DMS 273 treated with DMSO at 0.1 percent for 48 hours (cell line): Measurements from ENCODE around the gene TNNT2.

ENCODE experiments used
- DNase-seq: peaks from one replicate; lab custom pipeline; 2025; lab: John Stamatoyannopoulos, UW

The TNNT2 gene

GRCh38 chr1:201334325-201335173 lies 42.9 kb downstream of the TNNT2 start:
- no peak for DNase-seq

DNA sequence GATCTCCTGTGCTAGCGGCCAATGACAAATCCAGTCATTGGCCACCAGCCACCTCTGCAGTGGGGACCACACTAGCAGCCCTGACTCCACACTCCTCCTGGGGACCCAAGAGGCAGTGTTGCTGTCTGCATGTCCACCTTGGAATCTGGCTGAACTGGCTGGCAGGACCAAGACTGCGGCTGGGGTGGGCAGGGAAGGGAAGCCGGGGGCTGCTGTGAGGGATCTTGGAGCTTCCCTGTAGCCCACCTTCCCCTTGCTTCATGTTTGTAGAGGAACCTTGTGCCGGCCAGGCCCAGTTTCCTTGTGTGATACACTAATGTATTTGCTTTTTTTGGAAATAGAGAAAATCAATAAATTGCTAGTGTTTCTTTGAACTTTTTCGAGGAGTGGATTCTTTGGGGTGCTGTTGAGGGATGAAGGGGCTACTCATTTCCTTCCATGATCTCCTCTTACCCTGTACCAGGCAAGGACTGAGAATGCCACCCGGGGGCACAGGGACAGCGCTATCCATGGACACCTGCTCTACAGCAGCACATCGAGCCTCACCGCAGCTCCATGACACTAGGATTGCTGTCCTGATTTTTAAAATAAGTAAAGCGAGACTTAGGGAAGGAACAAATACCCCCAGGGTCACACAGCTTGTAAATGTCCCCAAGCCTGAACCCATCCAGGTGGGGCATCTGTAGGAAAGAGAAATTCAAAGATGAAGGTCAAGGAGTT lies 44.7 kb downstream of the TNNT2 start:
- DNase-seq: no peak

GRCh38 chr1:201332021-201332420 lies 45.5 kb downstream of the TNNT2 start:
- DNase-seq: no peak

DNA sequence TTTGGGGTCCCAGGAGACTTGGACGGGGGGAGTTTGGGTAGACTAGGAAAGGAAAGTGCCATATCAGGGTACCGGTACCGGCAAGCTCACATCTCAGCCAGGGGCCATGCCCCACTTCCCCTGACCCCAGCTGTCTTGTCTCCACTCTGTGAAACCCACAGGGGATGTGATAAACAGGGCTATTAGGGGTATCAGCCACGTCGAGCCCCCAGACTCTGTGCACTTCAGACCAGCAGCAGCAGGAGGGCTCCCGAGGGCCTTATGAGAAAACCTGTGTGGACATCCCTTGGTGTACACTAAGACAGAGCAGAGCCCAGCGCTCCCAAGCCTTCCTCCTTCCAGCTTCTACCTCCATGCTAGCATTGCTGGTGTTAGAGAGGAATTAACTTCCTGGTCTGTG lies 46.3 kb downstream of the TNNT2 start:
- no peak for DNase-seq

DNA sequence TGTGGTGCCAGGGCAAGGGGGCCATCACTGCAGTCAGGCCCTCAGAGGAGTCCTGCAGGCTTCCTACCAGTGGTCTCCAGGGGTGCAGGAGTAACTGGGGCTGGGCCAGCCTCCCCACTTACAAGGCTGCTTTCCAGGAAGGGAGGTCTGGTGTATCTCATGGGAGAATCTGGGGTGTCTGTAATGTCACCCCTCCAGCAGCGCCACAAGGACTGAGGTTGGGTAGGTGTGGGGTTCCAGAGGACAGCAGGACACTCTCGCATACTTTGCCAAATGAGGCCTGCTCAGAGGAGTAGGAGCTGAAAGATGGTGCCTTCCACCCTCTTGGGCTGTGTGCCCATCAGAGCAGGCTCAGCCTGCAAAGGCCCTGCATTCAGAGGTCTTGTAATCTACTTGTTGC lies 46.9 kb downstream of the TNNT2 start:
- no peak for DNase-seq

DNA sequence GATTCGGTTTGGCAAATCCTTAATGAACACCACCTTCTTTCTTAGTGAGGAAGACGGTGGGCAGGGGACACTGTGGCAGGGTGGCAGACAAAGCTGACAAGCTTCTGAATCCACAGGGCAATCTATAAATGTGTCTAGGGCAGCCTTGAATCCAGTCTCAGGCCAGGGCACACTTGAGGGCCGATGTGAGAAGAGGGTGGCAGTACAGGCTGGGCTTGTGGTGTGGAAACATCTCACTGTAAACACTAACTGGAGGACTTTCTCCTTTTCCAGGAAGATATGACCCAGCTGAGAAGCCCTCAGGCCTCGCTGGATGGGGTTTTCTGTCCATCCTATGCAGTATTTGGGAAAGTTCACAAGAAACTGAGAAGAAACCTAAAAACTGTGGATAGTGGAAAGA lies 47.7 kb downstream of the TNNT2 start:
- no peak for DNase-seq

- DNase-seq: no peak
Measured at GRCh38 chr1:201329286-201329685, 48.2 kb downstream of the TNNT2 start.

- no peak for DNase-seq
Measured at GRCh38 chr1:201328576-201328975, 48.9 kb downstream of the TNNT2 start.

DNA sequence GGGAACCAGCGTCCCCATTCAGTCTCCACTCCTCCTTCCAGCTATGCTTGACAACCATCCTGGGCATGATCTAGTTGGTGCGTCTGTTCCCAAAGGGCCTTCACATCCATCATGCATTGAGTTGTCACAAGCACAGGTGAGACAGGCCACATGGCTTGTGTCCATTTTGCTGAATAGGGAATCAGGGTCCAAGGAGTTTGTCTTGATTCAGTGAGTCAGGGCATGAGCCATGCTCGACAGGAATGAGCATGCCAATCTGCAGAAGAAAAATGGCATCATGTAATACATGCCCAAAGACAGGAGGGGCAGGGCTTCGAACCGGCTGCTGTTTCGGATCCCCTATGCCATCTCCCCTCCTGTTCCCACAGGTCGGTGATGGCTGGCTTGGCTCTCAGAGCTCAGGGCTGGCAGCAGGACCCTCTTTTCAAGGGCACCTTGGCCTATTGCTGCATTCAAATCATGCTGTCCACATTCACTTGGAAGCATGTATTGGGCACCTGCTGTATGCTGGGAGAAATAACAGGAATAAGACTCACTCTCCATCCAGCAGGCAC lies 49.7 kb downstream of the TNNT2 start:
- no peak for DNase-seq

DNA sequence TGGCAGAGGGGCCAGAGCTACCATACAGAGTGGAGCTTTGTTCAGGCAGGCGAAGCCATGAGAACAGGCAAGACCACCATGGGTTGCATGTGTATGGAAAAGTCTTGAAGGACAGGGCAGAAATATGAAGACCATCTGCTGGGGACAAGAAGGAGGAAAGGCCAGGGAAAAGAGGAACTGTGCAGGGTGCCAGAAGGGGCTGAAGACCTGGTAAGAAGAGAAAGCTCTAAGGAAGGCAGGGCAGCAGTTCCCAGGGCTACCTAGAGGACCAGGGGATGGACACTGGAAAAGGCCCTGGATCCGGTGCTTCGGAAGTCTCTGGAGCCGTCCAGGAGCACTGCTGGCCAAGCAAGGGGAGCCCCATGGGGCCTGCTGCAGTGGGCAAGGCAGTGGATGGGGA lies 50.8 kb downstream of the TNNT2 start:
- DNase-seq: no peak

DNA sequence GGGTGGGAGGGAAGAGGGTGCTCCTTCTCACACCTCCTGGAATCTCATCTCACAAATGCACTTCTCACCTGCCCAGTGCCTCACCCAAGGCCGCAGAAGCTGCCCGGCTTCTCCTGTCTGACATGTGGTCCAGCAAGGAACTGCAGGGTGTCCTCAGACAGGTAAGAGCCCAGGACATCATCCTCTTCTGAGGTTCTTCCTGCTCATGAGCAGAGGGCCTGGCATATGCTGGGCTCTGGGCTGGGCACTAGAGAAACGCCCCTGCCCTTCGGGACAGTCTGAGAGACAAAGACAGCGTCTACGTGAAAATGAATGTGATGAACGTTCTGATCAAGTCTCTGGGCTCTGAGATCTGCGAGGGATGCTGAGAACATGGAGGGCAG lies 51.8 kb downstream of the TNNT2 start:
- DNase-seq: no peak

- DNase-seq: no peak
Measured at GRCh38 chr1:201324821-201325677, 52.4 kb downstream of the TNNT2 start.

- no peak for DNase-seq
Measured at GRCh38 chr1:201324306-201324705, 53.2 kb downstream of the TNNT2 start.

DNA sequence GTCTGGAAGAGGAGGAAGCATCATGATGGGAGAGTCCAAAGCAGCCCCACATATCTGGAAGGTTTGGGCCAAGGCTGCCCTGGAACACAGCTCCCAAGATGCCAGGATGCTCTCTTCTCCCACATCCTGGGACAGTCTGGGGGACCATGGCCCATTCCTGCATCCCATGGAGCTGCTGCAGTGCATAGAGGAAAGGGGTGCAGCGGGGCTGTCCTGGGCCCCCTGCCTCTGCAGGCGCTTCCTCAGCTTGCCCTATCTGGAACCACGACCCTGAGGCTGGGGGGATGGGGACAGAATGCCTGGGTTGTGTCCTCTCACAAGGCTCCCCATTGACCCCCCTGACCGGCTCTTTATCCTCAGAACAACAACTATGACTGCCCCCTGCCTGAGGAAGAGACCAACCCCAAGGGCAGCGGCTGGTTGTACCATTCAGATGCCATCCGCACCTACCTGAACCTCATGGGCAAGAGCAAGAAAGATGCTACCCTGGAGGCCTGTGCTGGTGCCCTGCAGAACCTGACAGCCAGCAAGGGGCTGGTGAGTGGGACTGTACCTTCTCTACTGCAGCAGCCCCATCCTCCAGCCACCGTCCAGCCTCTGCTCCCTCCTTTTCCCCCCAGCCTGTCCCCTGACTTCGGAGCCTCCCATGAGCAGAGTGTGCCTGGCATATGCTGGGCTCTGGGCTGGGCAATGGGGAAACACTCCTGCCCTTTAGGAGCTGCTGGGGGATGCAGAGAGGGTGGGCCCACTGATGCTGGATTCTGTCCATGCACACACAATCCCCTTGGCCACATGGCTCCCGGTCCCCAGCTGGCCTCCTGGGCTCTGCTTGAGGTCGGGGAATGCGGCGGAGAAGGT lies 54.6 kb downstream of the TNNT2 start:
- DNase-seq: no peak

DNA sequence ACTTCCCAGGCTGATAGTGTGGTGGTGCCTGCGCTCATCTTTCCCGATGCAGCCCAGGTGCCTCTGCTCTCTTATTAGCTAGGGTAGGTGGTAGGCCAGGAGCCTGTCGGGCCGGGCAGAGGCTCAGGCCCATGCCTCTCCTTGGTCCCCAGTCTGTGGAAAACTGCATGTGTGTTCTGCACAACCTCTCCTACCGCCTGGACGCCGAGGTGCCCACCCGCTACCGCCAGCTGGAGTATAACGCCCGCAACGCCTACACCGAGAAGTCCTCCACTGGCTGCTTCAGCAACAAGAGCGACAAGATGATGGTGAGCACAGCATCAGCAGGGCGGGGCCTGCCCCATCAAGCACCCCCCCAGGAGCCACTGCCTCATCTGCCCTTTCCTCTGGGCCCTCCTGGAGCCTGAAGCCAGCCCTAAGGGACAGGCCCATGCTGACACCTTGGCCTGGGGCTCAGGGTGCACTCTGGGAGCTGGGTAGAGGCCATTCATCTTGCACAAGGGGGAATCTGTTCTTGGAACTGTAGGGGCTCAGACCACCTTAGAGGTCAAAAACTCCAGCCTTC lies 55.6 kb downstream of the TNNT2 start:
- no peak for DNase-seq

DNA sequence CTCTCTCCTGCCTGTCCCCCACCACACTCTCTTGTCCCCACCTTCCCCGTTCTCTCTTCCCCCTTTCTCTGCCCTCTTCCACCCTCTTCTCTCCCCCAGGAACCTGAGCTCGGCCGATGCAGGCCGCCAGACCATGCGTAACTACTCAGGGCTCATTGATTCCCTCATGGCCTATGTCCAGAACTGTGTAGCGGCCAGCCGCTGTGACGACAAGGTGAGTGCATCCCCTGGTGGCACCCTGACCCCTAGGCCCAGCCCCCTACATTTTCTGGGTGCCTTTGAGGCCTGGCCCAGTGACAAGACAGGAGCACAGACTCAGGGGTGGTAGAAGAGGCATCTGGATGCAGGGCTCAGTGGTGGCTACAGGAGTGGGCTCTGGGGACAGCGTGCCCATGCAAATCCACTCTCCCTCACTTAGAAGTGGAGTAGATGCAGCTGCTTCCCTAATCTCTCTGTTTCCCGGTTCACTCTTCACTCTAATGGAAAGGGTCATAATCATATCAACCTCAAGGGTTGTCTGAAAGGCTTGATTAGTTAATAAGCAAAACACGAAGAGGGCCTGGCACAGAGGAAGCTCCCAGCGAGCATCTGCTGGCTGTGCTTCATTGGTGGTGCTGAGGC lies 57.2 kb downstream of the TNNT2 start:
- no peak for DNase-seq

- no peak for DNase-seq
Measured at GRCh38 chr1:201319631-201320030, 57.8 kb downstream of the TNNT2 start.

DNA sequence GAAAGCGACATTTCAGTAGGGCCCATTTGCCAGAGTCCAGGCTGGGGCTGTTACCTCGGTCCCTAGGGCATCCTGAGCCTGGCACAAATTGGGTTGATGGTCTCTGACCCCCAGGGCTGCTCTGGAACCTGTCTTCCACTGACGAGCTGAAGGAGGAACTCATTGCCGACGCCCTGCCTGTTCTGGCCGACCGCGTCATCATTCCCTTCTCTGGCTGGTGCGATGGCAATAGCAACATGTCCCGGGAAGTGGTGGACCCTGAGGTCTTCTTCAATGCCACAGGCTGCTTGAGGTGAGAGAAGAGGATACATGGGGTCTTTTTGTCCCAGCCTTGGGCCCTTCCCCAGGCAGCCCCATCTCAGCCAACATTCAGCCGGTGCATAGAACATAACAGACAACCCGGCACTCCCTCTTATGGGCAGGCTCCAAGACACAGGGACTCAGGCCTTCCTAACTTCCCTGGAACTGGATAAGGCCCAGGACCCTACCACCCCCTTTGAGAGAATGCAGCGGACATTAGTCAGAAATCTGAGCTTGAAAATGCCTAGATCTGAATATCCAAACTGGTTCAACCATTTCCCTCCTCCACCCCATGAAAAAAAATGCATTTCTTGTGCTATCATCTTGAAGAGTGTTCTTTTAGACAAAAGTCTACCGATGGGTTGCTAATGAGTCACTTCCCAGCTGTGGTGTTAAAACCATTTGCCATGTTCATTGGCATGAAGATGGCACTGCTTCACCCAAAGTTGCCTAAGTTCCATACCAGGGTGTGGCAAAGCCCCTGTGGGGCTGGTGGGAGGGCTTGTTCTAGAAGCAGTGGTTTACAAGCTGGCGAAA lies 58.8 kb downstream of the TNNT2 start:
- DNase-seq: no peak

DNA sequence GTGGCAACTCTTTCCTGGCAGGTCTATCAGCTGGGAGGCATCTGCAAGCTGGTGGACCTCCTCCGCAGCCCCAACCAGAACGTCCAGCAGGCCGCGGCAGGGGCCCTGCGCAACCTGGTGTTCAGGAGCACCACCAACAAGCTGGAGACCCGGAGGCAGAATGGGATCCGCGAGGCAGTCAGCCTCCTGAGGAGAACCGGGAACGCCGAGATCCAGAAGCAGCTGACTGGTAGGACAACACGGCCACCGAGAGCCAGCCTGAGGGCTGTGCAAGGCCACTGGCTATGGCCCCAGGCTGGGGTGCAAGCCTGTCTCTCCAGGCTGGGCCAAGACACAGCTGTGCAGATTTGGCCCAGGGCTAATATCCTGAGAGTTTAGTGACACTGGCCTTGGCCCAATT lies 59.9 kb downstream of the TNNT2 start:
- DNase-seq: no peak

DNA sequence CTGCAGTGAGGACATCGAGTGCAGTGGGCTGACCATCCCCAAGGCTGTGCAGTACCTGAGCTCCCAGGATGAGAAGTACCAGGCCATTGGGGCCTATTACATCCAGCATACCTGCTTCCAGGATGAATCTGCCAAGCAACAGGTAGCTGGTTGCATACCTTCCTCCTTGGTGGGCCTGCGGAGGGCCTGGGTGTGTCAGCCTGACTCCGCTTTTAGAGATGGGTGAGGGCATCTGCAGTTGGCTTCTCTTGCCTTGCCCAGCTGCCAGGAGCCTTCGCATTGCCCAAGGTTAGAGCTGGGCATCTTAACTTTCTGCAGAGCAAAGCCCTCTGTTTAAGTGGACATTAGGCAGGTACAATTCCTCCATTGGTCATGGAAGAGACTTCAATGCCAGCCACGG lies 60.9 kb downstream of the TNNT2 start:
- no peak for DNase-seq
